Activated CD4-positive, CD25-positive, alpha-beta regulatory T cell treated with anti-CD3 and anti-CD28 coated beads, Interleukin-2, amount 50 U/mL, for 72 hours (primary cell): Measurements from ENCODE around the gene PRM3.
"Not testable (repeated sequence)": the region's sequence is repeated elsewhere in the genome, so short reads cannot be mapped to it uniquely, and the experiment has no call there.

Experiments
- DNase-seq: peaks from one replicate; pipeline ENCODE4 v3.0.0; 2021

PRM3 gene

GRCh38 chr16:11303405-11304138, 30.1 kb upstream of the PRM3 start:
- no peak for DNase-seq

- no peak for DNase-seq
Measured at GRCh38 chr16:11302977-11303376, 29.5 kb upstream of the PRM3 start.

GRCh38 chr16:11301645-11302501, 28.4 kb upstream of the PRM3 start:
- DNase-seq, result no peak

GRCh38 chr16:11300560-11300892, 27.1 kb upstream of the PRM3 start:
- DNase-seq, result no peak

- no peak for DNase-seq
Measured at GRCh38 chr16:11299865-11300559, 26.6 kb upstream of the PRM3 start.

GRCh38 chr16:11298950-11299547, 25.6 kb upstream of the PRM3 start:
- not testable (repeated sequence) for DNase-seq

GRCh38 chr16:11298143-11298900, 24.9 kb upstream of the PRM3 start:
- DNase-seq, result no peak

- DNase-seq, result peak; percentile 69
Measured at GRCh38 chr16:11297492-11298142, 24.2 kb upstream of the PRM3 start.

- DNase-seq, result no peak
Measured at GRCh38 chr16:11296706-11297491, 23.5 kb upstream of the PRM3 start.

- no peak for DNase-seq
Measured at GRCh38 chr16:11296351-11296705, 22.9 kb upstream of the PRM3 start.

GRCh38 chr16:11295672-11296071, 22.2 kb upstream of the PRM3 start:
- DNase-seq, result no peak

GRCh38 chr16:11292076-11292748, 18.8 kb upstream of the PRM3 start:
- DNase-seq, result no peak

- DNase-seq, result no peak
Measured at GRCh38 chr16:11291091-11291703, 17.8 kb upstream of the PRM3 start.

- no peak for DNase-seq
Measured at GRCh38 chr16:11290102-11290893, 16.9 kb upstream of the PRM3 start.

- not testable (repeated sequence) for DNase-seq
Measured at GRCh38 chr16:11289696-11290095, 16.3 kb upstream of the PRM3 start.

GRCh38 chr16:11289202-11289601, 15.8 kb upstream of the PRM3 start:
- no peak for DNase-seq

- DNase-seq, result no peak
Measured at GRCh38 chr16:11285842-11286241, 12.4 kb upstream of the PRM3 start.

GRCh38 chr16:11283820-11284248, 10.4 kb upstream of the PRM3 start:
- no peak for DNase-seq
